HG03571 (cell line): Measurements from ENCODE around the gene TRNAU1AP.
"Not testable (repeated sequence)": the region's sequence is repeated elsewhere in the genome, so short reads cannot be mapped to it uniquely, and the experiment has no call there.

Experiments used
- ATAC-seq: cut with Tn5 transposase; IDR thresholded peaks from one replicate; pipeline ENCODE4 v1.9.1; 2021; ENCODE audit not compliant: unreplicated experiment

Gene TRNAU1AP

DNA sequence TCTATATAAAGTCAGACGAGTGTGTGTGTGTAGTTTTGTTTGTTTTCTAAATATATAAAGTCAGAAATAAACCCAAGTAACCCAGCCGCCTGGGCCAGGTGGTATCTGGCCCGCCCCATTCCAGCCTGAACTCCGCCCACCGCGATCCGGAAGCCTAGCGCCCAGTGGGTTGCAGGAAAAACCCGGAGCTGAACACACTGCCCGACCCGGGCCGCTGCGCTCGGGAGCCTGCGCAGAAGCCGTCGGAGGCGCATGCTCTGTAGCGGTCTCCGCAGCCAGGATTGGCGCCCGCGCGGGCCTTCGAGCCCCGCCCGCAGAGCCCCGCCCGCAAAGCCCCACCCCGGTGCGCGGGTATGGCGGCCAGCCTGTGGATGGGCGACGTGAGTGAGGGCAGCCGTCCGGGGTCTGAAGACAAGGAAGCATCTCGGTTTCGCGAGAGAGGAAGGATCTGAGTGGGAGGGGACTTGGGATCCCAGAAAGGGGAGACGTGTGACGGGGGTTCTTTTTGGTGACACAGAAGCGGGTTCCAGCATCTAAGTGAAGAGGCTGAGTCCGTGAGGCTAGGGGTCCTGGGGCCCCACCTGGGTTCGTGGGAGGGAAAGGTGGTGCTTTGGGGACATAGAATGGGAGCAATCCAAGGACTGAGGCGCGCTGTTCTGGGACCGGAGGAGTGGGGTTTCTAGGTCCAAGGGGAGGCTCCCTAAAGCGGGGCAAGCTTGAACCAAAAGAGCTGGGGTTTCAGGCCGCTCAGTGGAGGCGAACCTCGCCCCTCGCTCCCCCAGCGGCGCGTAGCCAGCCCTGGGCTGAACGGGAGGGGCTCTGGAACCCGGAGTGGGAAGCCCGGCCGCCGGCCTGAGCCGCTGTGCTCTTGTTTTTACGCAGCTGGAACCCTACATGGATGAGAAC is at the start of gene TRNAU1AP:
TSS of gene TRNAU1AP (plus strand) at position 328 of the 906 bp plus-strand sequence. CDS start at position 354, 26 bp downstream.
- ATAC-seq: peak; percentile 87

DNA sequence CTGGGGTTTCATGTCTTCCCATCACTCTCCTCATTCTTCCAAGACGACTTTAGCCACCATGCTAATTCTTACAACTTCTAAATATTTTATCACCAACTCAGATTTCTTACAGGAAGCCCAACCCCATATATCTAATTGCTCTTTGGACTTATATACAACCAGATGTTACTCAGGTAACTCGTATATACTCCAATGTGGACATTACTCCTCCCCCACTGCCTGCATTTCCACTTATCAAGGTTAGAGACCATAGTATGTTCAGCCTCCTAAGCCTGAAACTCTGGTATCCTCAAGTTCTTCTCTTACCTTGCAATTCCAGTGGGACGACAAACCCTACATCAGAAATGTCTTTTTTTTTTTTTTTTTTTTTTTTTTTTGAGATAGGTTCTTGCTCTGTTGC is 49.8 kb upstream of the TRNAU1AP start:
- no peak for ATAC-seq

DNA sequence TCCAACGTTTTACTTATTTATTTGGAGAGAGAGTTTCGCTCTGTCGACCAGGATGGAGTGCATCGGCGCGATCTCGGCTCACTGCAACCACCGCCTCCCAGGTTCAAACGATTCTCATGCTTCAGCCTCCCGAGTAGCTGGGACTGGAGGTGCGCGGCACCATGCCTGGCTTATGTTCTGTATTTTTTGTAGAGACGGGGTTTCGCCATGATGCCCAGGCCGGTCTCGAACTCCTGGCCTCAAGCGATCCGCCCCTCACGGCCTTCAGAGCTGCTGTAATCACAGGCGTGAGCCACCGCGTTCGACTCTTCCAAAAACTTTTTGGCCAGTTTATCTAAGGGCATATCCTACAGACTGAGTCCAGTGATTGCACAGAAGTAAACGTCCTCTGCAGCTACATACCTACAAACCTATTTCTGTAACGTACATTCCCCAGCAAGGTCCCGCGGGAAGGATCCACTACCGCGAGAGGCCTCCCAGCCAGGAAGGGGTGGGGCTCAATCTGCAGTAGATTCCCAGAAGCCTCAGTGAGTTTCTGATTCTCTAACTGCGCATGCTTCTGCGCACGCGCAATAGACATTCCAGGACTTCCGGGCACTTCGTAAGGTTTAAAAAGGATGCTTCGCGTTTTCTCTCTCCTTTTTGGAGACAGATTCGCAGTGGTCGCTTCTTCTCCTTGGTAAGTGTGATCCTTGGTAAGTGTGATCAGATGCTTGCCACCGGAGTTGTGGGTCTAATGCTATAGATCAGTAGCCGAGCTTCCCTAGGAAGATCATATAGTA is 47.3 kb upstream of the TRNAU1AP start, which contains the start of gene RCC1:
TSS of gene RCC1 (plus strand) at position 638 of the 782 bp plus-strand sequence. CDS start 23,824 bp downstream, outside the sequence.
- peak; percentile 70 for ATAC-seq

DNA sequence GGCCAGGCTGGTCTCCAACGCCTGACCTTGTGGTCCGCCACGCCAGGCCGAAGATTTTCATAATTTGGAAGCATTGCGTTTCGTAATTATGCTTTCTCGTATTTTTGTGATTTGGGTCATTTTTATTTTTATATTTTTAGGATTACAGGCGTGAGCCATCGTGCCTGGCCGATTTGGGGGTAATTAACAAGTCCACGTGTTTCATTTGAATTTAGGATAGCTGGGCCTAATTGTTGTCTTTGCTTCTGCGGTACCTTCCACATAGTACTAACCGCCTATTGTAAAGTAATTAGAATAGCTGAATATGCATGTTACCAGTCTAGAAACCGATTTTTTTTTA is 46.0 kb upstream of the TRNAU1AP start:
- no peak for ATAC-seq

GRCh38 chr1:28507247-28507645 is 45.6 kb upstream of the TRNAU1AP start:
- ATAC-seq: no peak

GRCh38 chr1:28507646-28508434 is 45.0 kb upstream of the TRNAU1AP start:
- no peak for ATAC-seq

- ATAC-seq: no peak
Observed at GRCh38 chr1:28508435-28508754, 44.5 kb upstream of the TRNAU1AP start.

DNA sequence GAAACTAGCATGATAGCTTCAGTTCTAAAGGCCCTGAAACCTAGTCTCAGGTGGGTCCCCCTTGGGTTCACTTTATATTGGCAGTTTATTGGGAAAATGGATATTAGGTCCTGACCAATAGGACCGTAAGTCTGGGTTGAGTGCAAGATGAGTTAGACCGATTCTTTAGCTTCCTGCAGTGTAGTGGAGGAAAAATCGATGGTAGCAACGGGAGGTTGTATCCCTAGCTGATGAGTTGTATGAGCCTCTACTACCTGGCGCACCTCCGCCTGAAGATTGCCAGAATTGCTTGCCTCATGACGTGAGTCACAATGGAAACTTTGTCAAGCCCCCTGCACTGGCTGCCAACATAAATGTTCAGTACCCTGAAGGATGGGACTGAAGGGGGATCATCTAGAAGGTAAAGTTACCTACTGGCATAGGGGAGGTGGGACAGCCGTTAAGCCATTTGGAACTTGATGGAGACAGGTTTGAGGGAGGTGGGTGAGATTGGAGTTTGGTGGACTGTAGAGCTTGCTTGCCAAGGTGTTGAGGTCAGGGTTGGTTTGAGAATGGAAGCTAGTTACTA is 43.1 kb upstream of the TRNAU1AP start:
- ATAC-seq: no peak

GRCh38 chr1:28510273-28510969 is 42.5 kb upstream of the TRNAU1AP start:
- no peak for ATAC-seq

- no peak for ATAC-seq
Observed at GRCh38 chr1:28510970-28511440, 41.9 kb upstream of the TRNAU1AP start.

GRCh38 chr1:28512058-28512611 is 40.8 kb upstream of the TRNAU1AP start:
- no peak for ATAC-seq

DNA sequence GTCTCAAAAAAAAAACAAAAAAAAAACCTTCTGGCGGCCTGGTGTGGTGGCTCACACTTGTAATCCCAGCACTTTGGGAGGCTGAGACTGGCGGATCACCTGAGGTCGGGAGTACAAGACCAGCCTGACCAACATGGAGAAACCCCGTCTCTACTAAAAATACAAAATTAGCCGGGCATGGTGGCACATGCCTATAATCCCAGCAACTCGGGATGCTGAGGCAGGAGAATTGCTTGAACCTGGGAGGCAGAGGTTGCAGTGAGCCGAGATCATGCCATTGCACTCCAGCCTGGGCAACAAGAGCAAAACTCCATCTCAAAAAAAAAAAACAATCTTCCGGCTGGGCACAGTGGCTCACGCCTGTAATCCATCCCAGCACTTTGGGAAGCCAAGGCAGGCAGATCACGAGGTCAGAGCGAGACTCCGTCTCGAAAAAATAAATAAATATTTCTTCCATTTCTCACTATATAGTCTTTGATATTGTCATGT is 38.4 kb upstream of the TRNAU1AP start:
- not testable (repeated sequence) for ATAC-seq

- no peak for ATAC-seq
Observed at GRCh38 chr1:28516518-28516956, 36.3 kb upstream of the TRNAU1AP start.

DNA sequence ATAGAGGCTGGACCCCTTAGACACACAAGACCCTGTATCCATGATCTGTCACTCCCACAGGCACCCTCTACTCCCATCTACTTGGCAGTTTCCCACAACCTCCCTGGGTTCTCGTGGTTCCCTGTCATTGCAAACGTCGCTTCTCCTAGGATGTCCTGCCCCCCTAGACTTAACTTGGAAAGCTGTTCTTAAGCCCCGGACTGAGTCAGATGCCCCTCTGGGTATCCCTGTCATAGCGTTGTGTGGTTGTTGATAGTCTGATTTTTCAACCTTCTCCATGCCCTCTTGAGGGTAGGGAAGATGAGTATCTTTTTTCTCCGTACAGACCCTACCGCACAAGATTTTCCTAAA is 35.3 kb upstream of the TRNAU1AP start:
- no peak for ATAC-seq

DNA sequence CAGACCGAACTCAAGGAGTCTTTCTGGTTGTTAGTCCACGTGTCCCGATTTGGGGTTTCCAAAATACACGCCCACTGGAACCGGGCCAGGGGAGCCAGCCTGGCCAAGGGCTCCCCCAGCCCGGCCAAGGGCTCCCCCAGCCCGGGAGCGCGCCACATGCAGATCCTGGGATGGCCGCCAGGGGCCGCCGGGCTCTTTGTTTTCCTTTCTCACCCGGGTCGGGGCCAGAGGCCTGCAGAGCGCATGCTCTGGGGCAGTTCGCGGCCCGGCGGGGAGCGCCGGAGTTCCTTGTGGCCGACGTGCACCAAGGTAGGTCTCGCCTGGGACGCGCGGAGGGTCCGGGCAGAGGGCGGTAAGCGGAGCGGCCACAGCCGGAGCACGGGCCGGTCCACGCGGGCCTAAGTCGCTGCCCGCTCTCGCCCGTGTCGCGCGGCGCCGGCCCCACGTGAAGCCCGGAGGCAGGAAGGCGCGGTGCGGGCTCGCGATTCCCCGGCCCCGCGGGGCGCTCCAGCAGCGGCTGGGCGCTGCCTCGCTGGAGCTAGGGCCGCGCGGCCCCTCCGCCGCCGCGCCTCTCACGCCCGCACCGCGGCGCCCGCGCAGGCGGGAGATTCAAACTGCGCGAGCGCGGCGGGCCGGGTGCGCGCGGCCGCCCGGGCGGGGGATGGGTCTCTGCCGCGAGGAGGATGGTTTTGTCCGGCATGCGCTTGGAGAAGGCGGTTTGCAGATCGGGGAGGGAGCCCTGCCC is 34.7 kb upstream of the TRNAU1AP start:
- ATAC-seq: peak; percentile 76

DNA sequence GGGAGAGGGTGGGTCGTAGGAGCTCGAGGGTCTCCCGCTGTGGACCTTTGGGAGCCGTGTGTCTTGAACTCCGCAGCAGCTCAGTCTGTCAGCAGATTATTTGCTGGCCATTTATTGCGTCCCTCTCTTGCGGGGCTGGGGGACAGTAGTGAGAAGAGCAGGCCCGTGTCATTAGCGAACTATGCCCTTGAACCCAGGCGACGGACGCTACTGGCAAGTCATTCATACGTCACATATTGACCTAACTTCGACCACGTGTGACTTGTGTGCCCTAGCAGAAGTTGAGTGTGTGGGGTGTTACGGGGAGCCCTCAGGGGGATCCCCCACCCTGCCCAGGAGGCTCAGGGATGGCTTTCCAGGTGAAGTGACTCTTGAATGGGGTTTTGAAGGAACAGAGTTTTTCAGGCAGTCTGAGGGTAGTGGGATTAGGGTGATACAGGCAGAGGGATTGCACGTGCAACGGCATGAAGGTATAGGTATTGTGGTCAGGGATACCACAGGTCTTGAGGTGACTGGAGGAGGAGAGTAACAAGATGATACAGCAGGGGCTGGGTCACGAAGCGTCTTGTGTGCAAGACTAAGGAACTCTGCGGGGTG is 34.0 kb upstream of the TRNAU1AP start:
- ATAC-seq: no peak

GRCh38 chr1:28519946-28520725 is 32.7 kb upstream of the TRNAU1AP start:
- ATAC-seq: no peak

- ATAC-seq: not testable (repeated sequence)
Observed at GRCh38 chr1:28520796-28521195, 32.1 kb upstream of the TRNAU1AP start.
